ENCODE results near the gene TUBB4B. TPM values are rescaled to one million over a fixed set of nuclear protein-coding genes. Genes with fewer than 3 reads are reported as not detected.
A peak's percentile ranks its signal among the peaks of the same experiment; 100 is the strongest.

Gene TUBB4B
- total RNA-seq, 1 donor from 2014 or later: 208 TPM

- TF ChIP-seq, protein P1, sequence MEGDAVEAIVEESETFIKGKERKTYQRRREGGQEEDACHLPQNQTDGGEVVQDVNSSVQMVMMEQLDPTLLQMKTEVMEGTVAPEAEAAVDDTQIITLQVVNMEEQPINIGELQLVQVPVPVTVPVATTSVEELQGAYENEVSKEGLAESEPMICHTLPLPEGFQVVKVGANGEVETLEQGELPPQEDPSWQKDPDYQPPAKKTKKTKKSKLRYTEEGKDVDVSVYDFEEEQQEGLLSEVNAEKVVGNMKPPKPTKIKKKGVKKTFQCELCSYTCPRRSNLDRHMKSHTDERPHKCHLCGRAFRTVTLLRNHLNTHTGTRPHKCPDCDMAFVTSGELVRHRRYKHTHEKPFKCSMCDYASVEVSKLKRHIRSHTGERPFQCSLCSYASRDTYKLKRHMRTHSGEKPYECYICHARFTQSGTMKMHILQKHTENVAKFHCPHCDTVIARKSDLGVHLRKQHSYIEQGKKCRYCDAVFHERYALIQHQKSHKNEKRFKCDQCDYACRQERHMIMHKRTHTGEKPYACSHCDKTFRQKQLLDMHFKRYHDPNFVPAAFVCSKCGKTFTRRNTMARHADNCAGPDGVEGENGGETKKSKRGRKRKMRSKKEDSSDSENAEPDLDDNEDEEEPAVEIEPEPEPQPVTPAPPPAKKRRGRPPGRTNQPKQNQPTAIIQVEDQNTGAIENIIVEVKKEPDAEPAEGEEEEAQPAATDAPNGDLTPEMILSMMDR (IDR thresholded peaks at IDR 0.05): no peak
- ATAC-seq (peak in 1 of 2 donors; percentile 2), DNase-seq (no peak)
- peaks cover 30% of the 10 kb centered on the region for H3K4me1 ChIP-seq
- H3K27ac ChIP-seq: peak overlapping the region; percentile 77
- H3K4me3 ChIP-seq: peak overlapping the region; percentile 6
- H3K36me3 ChIP-seq: no peaks in the 10 kb centered on the region
- no peaks in the 10 kb centered on the region for H3K9me3 ChIP-seq
- peaks cover 30% of the 10 kb centered on the region for H3K27me3 ChIP-seq (ENCODE audit: low read depth)
- intact Hi-C loops (cut with DNase I): no loop called here
Observed at GRCh38 chr9:137226338-137227053, 14.6 kb upstream of the TUBB4B start.

DNA sequence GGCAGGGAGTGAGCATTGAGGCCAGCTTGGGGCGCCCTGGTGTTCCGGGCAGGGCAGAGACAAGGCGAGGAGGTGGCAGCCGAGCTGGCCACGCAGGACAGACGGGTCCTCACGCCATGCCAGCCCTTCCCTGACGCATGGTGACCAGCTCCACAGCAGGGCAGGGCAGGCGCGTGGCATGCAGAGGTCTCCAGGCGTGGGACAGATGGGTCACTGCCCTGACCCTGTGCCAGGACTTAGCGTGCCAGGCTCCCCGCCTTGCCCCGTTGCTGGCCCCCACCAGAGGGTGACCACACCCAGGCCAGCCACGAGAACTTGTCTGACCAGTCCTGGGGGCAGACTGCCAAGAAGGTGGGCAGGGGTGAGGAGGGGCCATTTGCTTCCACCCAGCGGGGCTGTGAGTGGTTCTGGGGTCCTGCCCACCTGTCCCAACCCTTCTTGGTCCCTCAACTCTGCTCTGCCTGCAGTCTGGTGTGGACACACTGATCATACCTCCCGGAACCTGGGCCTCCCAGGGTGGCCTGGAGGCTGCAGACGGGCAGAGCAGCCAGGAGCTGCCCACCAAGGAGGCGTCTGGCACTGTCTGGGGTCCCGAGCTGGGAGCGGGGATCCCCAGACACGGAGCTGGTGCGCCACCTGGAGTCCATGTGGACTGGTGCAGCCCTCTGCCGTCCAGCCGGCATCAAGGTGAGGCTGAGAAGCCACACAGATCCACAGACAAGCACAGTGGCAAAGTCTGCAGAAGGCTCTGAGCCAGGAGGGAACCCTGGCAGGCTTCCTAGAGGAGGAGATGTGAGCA, 13.8 kb upstream of the TUBB4B start, which contains the start of gene RNF224:
RNF224 (plus strand) TSS at position 449 of the 799 bp plus-strand sequence. CDS start 834 bp downstream, outside the sequence.
- DNase-seq (peak; percentile 90), ATAC-seq (peak; percentile 73 to 75)
- no peaks in the 10 kb centered on the region for H3K9me3 ChIP-seq
- H3K4me1 ChIP-seq: peaks cover 30% of the 10 kb centered on the region
- H3K36me3 ChIP-seq: no peaks in the 10 kb centered on the region
- TF ChIP-seq, protein P1 (IDR thresholded peaks at IDR 0.05): peak; percentile 92
- intact Hi-C loops (cut with DNase I): no loop called here
- peak within 1 kb of the TSS; percentile 6 for H3K4me3 ChIP-seq
- H3K27ac ChIP-seq: peak within 1 kb of the TSS; percentile 77
- H3K27me3 ChIP-seq (ENCODE audit: low read depth): peaks cover 38% of the 10 kb centered on the region

- Histone ChIP-seq H3K4me1 (peaks cover 23% of the 10 kb centered on the region), H3K36me3 (no peaks in the 10 kb centered on the region), H3K4me3 (no peak overlapping the region), H3K9me3 (no peaks in the 10 kb centered on the region), H3K27me3 (ENCODE audit: low read depth) (peaks cover 45% of the 10 kb centered on the region), H3K27ac (no peak overlapping the region)
- DNase-seq (no peak), ATAC-seq (no peak)
- intact Hi-C loops (cut with DNase I): no loop called here
- TF ChIP-seq, protein P1 (IDR thresholded peaks at IDR 0.05): no peak
Observed at GRCh38 chr9:137227853-137228505, 13.1 kb upstream of the TUBB4B start.

DNA sequence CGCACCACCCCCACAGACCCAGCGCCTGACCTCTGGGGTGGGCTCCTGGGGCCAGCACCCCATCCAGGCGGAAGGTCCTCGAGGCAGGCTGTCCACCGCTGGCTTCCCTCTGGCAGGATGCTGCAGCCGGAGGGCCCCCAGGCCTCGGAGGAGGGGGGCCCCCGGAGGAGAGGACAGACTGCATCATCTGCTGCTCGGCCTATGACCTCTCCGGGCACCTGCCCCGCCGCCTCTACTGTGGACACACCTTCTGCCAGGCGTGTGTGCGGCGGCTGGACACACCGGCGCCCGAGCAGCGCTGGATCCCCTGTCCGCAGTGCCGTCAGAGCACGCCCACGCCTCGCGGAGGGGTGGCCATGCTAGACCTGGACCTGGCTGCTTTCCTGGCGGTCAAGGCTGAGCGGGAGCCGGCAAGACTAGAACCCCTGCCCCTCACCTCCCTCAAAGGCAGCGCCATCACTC, 12.6 kb upstream of the TUBB4B start:
- no peaks in the 10 kb centered on the region for H3K36me3 ChIP-seq
- H3K27ac ChIP-seq: no peak overlapping the region
- H3K4me3 ChIP-seq: no peak overlapping the region
- H3K27me3 ChIP-seq (ENCODE audit: low read depth): peaks cover 49% of the 10 kb centered on the region
- DNase-seq (no peak), ATAC-seq (no peak)
- peaks cover 21% of the 10 kb centered on the region for H3K4me1 ChIP-seq
- intact Hi-C loops (cut with DNase I): no loop called here
- TF ChIP-seq, protein P1 (IDR thresholded peaks at IDR 0.05): no peak
- no peaks in the 10 kb centered on the region for H3K9me3 ChIP-seq
